ENCODE measurements around the gene CFAP74. TPM values are rescaled to one million over a fixed set of nuclear protein-coding genes. Genes with fewer than 3 reads are reported as not detected.

The CFAP74 gene
- total and polyA plus RNA-seq, 7 donors = 0.03 to 0.27 TPM; not detected in 5

GRCh38 chr1:1958071-1958541, 45.5 kb downstream of the CFAP74 start:
- no peak for TF ChIP-seq CTCF (IDR thresholded peaks at IDR 0.05)
- no peak for TF ChIP-seq POLR2AphosphoS5 (IDR thresholded peaks at IDR 0.05)
- TF ChIP-seq POLR2A (IDR thresholded peaks at IDR 0.05) = no peak
- no peak for TF ChIP-seq EP300 (IDR thresholded peaks at IDR 0.05)
- Histone ChIP-seq H3K9me3 (no peaks in the 10 kb centered on the region), H3K4me1 (peaks cover 0 to 9% (median 7%) of the 10 kb centered on the region in 4 donors), H3K27ac (no peak overlapping the region), H3K27me3 (peaks cover 3 to 61% (median 27%) of the 10 kb centered on the region in 3 donors), H3K36me3 (no peaks in the 10 kb centered on the region), H3K4me3 (no peak overlapping the region)
- intact Hi-C loops (cut with DNase I) = no loop called here
- no peak for DNase-seq
- 82 to 83% methylated on average over 29 of the region's 29 CpGs for WGBS, 2 donors

DNA sequence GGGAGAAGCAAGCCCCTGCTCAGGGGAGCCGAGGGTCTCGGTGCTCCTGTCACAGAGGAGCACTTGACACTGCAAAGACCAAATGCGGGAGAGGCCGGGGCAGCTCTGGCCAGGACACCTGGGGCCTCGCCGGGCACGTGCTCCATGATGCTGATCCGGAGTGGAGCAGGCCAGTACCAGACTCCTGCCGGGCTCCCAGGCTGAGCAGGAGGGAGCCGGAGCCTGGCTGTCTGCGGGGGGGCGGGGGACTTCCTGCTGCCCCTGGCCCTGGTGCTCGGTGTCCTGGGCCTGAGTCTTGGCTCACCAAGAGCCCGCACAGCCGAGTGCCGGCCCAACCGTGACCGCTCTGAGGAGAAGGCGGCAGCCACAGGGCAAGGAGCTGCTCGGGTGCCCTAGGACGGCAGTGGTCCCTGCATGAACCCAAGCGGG, 46.0 kb downstream of the CFAP74 start:
- TF ChIP-seq POLR2AphosphoS5 (IDR thresholded peaks at IDR 0.05) (no peak), EP300 (IDR thresholded peaks at IDR 0.05) (no peak), POLR2A (IDR thresholded peaks at IDR 0.05) (no peak), CTCF (IDR thresholded peaks at IDR 0.05) (no peak)
- Histone ChIP-seq H3K36me3 (no peaks in the 10 kb centered on the region), H3K27me3 (peaks cover 3 to 55% (median 27%) of the 10 kb centered on the region in 3 donors), H3K4me3 (no peak overlapping the region), H3K27ac (no peak overlapping the region), H3K9me3 (no peaks in the 10 kb centered on the region), H3K4me1 (peaks cover 0 to 9% (median 7%) of the 10 kb centered on the region in 4 donors)
- DNase-seq = no peak
- intact Hi-C loops (cut with DNase I) = no loop called here
- 82 to 87% methylated on average over 22 of the region's 22 CpGs for WGBS, 2 donors

DNA sequence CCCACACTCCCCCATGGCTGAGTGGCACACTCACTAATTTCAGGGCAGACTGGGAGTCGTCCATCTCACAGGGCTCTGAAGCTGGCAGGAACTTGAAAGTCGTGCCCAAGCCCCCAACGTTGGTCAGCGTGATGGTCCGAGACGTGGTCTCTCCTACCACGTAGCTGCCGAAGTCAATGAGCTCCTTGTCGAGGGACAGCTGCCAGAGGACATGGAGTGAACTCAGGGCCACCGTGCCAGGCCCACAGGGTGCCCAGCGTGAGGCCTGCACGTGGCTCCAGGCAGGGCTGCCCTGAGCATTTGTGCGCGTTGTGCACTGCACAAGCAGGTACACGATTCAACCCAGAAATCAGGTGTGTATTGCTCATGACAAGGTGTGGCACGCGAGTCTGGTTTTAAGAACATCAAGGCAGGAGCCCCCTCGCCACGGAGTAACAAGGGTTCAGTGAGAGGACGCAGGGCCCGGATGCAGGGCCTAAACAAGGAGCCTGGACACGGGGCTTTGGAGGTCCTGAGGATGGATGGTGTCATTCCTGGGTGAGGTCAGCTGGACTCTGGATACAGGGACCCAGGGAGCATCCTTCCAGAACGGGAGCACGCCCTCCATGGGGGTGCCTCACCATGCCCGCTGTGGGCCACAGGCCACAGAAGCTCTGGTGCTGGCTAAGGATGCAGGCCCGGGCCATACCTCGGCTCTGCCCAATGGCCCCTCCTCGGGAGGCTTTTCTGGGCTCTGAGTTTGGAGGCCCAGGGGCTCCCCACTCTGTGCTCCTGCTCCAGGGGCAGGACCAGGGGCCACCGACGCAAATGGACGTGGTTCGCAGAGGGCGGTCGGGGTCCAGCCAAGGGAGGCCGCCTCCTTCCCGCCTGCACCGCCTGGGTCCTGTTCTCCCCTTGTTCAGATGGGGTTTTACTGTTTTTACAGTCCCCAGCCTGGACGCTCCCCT, 46.7 kb downstream of the CFAP74 start:
- Histone ChIP-seq H3K9me3 (no peaks in the 10 kb centered on the region), H3K27me3 (peaks cover 3 to 54% (median 27%) of the 10 kb centered on the region in 3 donors), H3K4me3 (no peak overlapping the region), H3K27ac (no peak overlapping the region), H3K4me1 (peaks cover 0 to 9% (median 7%) of the 10 kb centered on the region in 4 donors), H3K36me3 (no peaks in the 10 kb centered on the region)
- DNase-seq = no peak
- intact Hi-C loops (cut with DNase I) = no loop called here
- WGBS, 2 donors = 91 to 93% methylated on average over 38 of the region's 38 CpGs
- TF ChIP-seq EP300 (IDR thresholded peaks at IDR 0.05) = no peak
- no peak for TF ChIP-seq POLR2AphosphoS5 (IDR thresholded peaks at IDR 0.05)
- TF ChIP-seq CTCF (IDR thresholded peaks at IDR 0.05) = no peak
- TF ChIP-seq POLR2A (IDR thresholded peaks at IDR 0.05) = no peak

DNA sequence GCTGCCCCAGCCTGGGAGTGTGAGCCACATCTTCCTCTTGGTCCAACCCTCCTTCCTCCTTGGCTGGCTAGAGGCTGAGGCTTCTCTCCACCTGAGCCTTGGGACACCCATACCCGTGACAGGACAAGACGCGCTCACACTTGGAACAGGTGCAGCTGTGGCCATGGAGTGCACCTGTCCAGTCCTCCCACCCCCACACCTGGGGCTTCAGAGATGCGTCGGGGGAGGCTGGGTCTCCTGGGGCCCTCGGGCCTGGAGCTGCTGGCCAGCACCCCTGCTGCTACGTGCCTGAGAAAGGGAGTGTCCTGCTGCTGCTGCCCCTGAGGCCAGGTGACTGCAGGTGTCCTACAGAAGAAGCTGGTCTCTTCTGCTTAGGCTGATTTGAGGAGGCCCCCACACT, 47.5 kb downstream of the CFAP74 start:
- peaks cover 0 to 9% (median 7%) of the 10 kb centered on the region in 4 donors for H3K4me1 ChIP-seq
- no peaks in the 10 kb centered on the region for H3K36me3 ChIP-seq
- H3K9me3 ChIP-seq = peaks cover 0 to 1% (median 0%) of the 10 kb centered on the region in 4 donors
- H3K27ac ChIP-seq = no peak overlapping the region
- no peak for DNase-seq
- H3K4me3 ChIP-seq = no peak overlapping the region
- WGBS, 2 donors = 77 to 85% methylated on average over 7 of the region's 7 CpGs
- intact Hi-C loops (cut with DNase I) = no loop called here
- no peak for TF ChIP-seq POLR2AphosphoS5 (IDR thresholded peaks at IDR 0.05)
- TF ChIP-seq EP300 (IDR thresholded peaks at IDR 0.05) = no peak
- TF ChIP-seq POLR2A (IDR thresholded peaks at IDR 0.05) = no peak
- TF ChIP-seq CTCF (IDR thresholded peaks at IDR 0.05) = no peak
- peaks cover 2 to 55% (median 22%) of the 10 kb centered on the region in 3 donors for H3K27me3 ChIP-seq

Measured in sigmoid colon (tissue), 7 donors.